ENCODE results near the gene RCBTB1.

GRCh38 chr13:49620170-49620621 lies 34.8 kb upstream of the RCBTB1 start:
- TF ChIP-seq CTCF (IDR thresholded peaks at IDR 0.05) (no peak), POLR2A (IDR thresholded peaks at IDR 0.05) (no peak)

All from lower leg skin (tissue), 3 donors.